ENCODE data around the gene RBM19.

DNA sequence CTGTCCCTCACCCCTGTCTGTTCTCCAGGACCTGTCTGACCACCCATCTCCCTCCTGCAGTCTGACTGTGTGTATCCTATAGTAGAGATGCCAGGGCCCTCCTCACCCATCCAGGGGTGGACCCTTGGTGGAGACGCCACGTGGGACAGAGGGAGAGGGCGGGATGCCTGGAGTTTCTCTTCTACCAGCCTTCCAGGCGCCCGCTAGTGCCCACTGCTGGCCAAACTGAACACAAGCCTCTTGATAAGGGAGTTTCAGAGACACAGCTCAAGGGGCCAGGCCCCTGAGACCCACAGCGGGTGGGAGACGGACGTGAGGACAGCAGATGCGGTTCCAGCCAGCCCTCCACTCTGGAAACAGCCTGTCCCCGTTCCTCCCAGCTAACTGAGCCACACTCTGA lies 147.3 kb downstream of the RBM19 start:
- TF ChIP-seq, protein P1, sequence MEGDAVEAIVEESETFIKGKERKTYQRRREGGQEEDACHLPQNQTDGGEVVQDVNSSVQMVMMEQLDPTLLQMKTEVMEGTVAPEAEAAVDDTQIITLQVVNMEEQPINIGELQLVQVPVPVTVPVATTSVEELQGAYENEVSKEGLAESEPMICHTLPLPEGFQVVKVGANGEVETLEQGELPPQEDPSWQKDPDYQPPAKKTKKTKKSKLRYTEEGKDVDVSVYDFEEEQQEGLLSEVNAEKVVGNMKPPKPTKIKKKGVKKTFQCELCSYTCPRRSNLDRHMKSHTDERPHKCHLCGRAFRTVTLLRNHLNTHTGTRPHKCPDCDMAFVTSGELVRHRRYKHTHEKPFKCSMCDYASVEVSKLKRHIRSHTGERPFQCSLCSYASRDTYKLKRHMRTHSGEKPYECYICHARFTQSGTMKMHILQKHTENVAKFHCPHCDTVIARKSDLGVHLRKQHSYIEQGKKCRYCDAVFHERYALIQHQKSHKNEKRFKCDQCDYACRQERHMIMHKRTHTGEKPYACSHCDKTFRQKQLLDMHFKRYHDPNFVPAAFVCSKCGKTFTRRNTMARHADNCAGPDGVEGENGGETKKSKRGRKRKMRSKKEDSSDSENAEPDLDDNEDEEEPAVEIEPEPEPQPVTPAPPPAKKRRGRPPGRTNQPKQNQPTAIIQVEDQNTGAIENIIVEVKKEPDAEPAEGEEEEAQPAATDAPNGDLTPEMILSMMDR (IDR thresholded peaks at IDR 0.05): no peak
- no peak for TF ChIP-seq EP300 (IDR thresholded peaks at IDR 0.05)
